K562 (cell line): ENCODE data around the gene LMAN2. TPM values are rescaled to one million over a fixed set of nuclear protein-coding genes. Genes with fewer than 3 reads are reported as not detected.

Experiments used
- ARID4B ChIP-seq: sonication (generic); formaldehyde crosslinking; IDR thresholded peaks from 2 replicates; pipeline ENCODE4 v1.8.0; 2022; ENCODE audit warnings: mild to moderate bottlenecking, missing genetic modification reagents
- CBX2 ChIP-seq: fragments of 200-600 bp; sonication (generic); IDR thresholded peaks from one replicate; pipeline ENCODE4 v1.6.1; 2012; ENCODE audit warnings: mild to moderate bottlenecking, low read length, inconsistent platforms; ENCODE audit not compliant: insufficient read depth, poor library complexity, severe bottlenecking
- CTCF ChIP-seq, 3 experiments: IDR thresholded peaks in 2 of 3; conservative IDR thresholded peaks in 1 of 3; 2 replicates each; pipeline ENCODE4 v1.5.1; 2011 to 2012; ENCODE audit warnings: low read length in 3 of 3, mild to moderate bottlenecking in 3 of 3, control low read depth in 2 of 3, improper control_type of control experiment in 1 of 3, inconsistent platforms in 1 of 3, low read depth in 1 of 3, mixed read lengths in 1 of 3, moderate library complexity in 1 of 3; ENCODE audit not compliant: insufficient read depth in 2 of 3
- DACH1 ChIP-seq: fragments of 450-650 bp; IDR thresholded peaks from 2 replicates; pipeline ENCODE4 v1.6.1; 2018; ENCODE audit not compliant: partially characterized antibody
- E2F4 ChIP-seq: sonication (generic); formaldehyde crosslinking; IDR thresholded peaks from 2 replicates; pipeline ENCODE4 v1.8.0; 2022; ENCODE audit warnings: mild to moderate bottlenecking, low read depth, missing genetic modification reagents
- GTF2E2 ChIP-seq: fragments of 200-800 bp; sonication (Bioruptor generic); IDR thresholded peaks from 2 replicates; pipeline ENCODE4 v1.6.1; 2016; ENCODE audit warnings: missing genetic modification characterization, missing compliant biosample characterization
- HOMEZ ChIP-seq: fragments of 250-450 bp; sonication (Bioruptor Pico); IDR thresholded peaks from 2 replicates; pipeline ENCODE4 v1.4.0; 2020; ENCODE audit warnings: mild to moderate bottlenecking, moderate library complexity
- NR2C2 ChIP-seq, 2 experiments: fragments of 200-800 bp in 1 of 2; sonication (Bioruptor generic) in 1 of 2; sonication (generic) in 1 of 2; formaldehyde crosslinking in 1 of 2; IDR thresholded peaks; 2 replicates each; pipeline versions ENCODE4 v1.6.1 to v1.8.0; 2016 to 2022; ENCODE audit warnings: mild to moderate bottlenecking in 1 of 2, missing compliant biosample characterization in 1 of 2, missing genetic modification characterization in 1 of 2, missing genetic modification reagents in 1 of 2
- PHF20 ChIP-seq: fragments of 450-650 bp; IDR thresholded peaks from 2 replicates; pipeline ENCODE4 v1.6.1; 2018; ENCODE audit not compliant: partially characterized antibody
- SP1 ChIP-seq: sonication (generic); formaldehyde crosslinking; IDR thresholded peaks from 2 replicates; pipeline ENCODE4 v1.8.1; 2022; ENCODE audit warnings: mild to moderate bottlenecking, missing genetic modification reagents
- SRSF9 ChIP-seq: fragments of 200-400 bp; formaldehyde crosslinking; IDR thresholded peaks from 2 replicates; pipeline ENCODE4 v1.6.1; 2017; ENCODE audit warnings: low read depth, low read length, borderline replicate concordance
- ZNF324 ChIP-seq: fragments of 250-450 bp; sonication (Bioruptor Pico); IDR thresholded peaks from 2 replicates; pipeline ENCODE4 v1.4.0; 2020; ENCODE audit warnings: mild to moderate bottlenecking
- ZNF511 ChIP-seq: sonication (generic); formaldehyde crosslinking; IDR thresholded peaks from 2 replicates; pipeline ENCODE4 v1.8.0; 2022; ENCODE audit warnings: mild to moderate bottlenecking, missing genetic modification reagents
- polyA plus RNA-seq, 8 experiments: library from polyadenylated mRNA; depleted of rRNA in 4 of 8; stranded (reverse) in 5 of 8; unstranded in 3 of 8; fragments of >200 nt; fragmentation: Nextera tagmentation in 2 of 8; fragmentation: Illumina TruSeq in 1 of 8; extraction: Ambion mirVana in 2 of 8; extraction: Trizol in 1 of 8; gene quantifications; 2 replicates each; pipeline versions ENCODE4 v1.2.1 to v1.2.3, GENCODE V29; 2011 to 2014; ENCODE audit warnings: inconsistent platforms in 1 of 8, missing spikeins in 1 of 8
- total RNA-seq, 7 experiments: library from RNA; depleted of rRNA in 6 of 7; stranded (reverse); fragments of >200 nt in 6 of 7; fragmentation: Illumina TruSeq in 2 of 7; extraction: Trizol in 2 of 7; gene quantifications; 2 replicates each; pipeline versions ENCODE4 v1.2.1 to v1.2.3, GENCODE V29; 2011 to 2021; ENCODE audit warnings: low replicate concordance in 1 of 7

LMAN2 gene
- total and polyA plus RNA-seq, 9 of the 15 experiments (the other 6 are each of a cell fraction or from before 2014, with no cell fraction given) = 2.7 to 254 (median 136) TPM

GRCh38 chr5:177303121-177303924, 48.1 kb downstream of the LMAN2 start, which contains the start of the genes PRELID1 and RAB24 (continued):
- TF ChIP-seq ARID4B = peak; percentile 97
- TF ChIP-seq HOMEZ = no peak
- TF ChIP-seq SP1 = peak; percentile 96
- no peak for TF ChIP-seq CBX2
- TF ChIP-seq DACH1 = no peak
- peak; percentile 64 for TF ChIP-seq ZNF511 (CRISPR knock-in tag)
- TF ChIP-seq SRSF9 = no peak
- TF ChIP-seq CTCF (IDR thresholded peaks at IDR 0.05 in 2 of 3, conservative IDR thresholded peaks at IDR 0.05 in 1 of 3; ENCODE audit: insufficient read depth in 2 of 3, low read depth in 1 of 3, low read length in 3 of 3) = peak in 2 of 3 experiments; percentile 19 to 38; a peak in 4 of 6 replicates
- TF ChIP-seq GTF2E2 (tag) = peak; percentile 29; the same call in 1 of the 2 replicates
- peak; percentile 60 for TF ChIP-seq PHF20
- no peak for TF ChIP-seq NR2C2 (CRISPR knock-in tag; IDR thresholded peaks at IDR 0.05)
- TF ChIP-seq NR2C2 (tag; IDR thresholded peaks at IDR 0.05) = peak; percentile 80
- TF ChIP-seq ZNF324 (CRISPR knock-in tag) = no peak
- no peak for TF ChIP-seq E2F4 (CRISPR knock-in tag)
